GM18867 (cell line): ENCODE data around the gene KCTD5.
"Not testable (repeated sequence)": the region's sequence is repeated elsewhere in the genome, so short reads cannot be mapped to it uniquely, and the experiment has no call there.

ENCODE experiments used
- ATAC-seq: cut with Tn5 transposase; IDR thresholded peaks from one replicate; pipeline ENCODE4 v1.9.1; 2021; ENCODE audit warnings: mild to moderate bottlenecking, moderate library complexity; ENCODE audit not compliant: unreplicated experiment

Gene KCTD5

DNA sequence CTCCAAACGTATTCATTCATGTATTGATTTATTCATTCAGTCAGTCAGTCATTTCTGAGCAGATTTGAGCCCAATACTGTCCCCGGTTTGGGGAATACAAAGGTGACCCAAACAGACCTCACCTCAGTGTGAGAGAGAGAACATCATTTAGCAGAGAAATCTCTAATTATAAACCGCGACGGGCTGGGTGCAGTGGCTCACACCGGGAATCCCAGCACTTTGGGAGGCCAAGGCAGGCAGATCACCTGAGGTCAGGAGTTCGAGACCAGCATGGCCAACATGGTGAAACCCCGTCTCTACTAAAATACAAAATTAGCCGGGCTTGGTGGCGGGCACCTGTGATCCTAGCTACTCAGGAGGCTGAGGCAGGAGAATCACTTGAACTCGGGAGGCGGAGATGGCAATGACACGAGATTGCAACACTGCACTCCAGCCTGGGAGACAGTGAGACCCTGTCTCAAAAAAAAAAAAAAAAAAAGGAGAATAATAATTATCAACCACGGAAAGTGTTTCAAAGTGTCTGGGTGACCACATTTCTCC lies 39.4 kb downstream of the KCTD5 start:
- not testable (repeated sequence) for ATAC-seq

DNA sequence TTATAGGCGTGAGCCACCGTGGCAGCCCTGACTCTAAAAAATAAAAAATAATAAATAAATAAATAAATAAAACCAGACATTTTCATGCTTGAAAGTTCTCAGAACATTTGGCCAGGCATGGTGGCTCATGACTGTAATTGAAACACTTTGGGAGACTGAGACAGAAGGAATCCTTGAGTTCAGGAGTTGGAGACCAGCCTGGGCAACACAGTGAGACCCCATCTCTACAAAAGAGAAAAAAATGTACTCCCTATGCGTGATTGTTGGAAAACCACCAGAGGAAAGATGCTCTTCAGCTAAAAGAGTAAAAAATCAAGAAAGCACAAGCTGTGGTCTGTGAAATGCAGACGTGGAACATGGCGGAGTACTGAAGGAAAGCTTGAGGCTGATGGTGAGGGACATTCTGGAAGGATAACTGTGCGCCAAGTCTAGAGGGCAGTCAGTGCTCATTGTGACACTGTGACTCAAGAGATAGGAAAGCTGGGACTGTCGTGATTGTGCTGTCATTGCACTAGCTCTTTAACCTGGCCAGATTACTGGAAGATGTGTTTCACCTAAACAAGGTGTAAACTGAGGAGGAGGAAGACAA lies 41.9 kb downstream of the KCTD5 start:
- no peak for ATAC-seq

DNA sequence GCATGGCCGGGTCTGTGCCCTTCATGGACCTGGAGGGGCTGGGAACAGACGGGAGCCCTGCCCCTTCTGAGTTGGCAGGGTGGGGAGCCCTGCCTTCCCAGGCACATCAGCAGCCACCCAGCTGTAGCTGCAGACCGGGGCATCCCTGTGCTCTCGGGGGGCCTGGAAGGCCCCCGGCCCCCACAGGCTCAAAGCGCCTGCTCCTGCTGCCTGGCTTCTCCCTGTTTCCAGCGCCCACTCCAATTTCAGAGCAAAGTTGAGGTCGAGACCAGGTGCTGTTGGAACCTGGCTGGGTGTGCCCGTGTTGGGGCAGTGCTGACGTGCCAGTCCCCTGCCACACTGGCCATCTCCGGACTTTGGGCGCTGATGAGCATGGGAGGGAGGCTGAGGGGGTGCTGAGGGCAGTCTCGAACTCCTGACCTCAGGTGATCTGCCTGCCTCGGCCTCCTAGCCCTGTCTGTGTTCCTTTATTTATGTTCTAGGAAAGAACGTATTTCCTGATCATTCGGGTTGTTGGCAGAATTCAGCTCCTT lies 42.6 kb downstream of the KCTD5 start:
- ATAC-seq, result no peak

DNA sequence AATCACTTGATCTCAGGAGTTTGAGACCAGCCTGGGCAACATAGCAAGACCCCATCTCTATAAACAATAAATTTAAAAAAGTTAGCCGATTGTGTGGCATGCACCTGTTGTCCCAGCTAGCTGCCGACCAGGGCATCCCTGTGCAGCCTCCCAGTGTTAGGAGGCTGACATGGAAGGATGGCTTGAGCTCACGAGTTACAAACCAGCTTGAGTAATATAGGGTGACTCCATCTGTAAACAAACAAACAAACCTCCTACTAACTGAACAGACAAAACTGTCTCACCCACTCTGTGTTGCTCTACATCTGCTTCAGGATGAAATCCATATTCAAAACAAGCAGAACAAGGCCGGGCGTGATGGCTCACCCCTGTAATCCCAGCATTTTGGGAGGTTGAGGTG lies 44.6 kb downstream of the KCTD5 start:
- no peak for ATAC-seq

DNA sequence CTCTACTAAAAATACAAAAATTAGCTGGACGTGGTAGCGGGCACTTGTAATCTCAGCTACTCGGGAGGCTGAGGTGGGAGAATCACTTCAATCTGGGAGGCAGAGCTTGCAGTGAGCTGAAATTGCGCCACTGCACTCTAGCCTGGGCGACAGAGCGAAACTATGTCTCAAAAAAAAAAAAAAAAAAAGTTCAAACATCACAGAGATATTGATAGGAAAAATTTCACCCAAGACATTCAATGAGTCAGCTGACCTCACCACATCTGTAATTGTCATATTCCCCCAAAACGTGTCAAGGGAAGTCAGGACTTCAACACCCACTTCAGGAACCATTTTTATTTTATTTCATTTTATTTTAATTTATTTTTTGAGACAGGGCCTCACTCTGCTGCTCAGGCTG lies 45.7 kb downstream of the KCTD5 start:
- no peak for ATAC-seq

DNA sequence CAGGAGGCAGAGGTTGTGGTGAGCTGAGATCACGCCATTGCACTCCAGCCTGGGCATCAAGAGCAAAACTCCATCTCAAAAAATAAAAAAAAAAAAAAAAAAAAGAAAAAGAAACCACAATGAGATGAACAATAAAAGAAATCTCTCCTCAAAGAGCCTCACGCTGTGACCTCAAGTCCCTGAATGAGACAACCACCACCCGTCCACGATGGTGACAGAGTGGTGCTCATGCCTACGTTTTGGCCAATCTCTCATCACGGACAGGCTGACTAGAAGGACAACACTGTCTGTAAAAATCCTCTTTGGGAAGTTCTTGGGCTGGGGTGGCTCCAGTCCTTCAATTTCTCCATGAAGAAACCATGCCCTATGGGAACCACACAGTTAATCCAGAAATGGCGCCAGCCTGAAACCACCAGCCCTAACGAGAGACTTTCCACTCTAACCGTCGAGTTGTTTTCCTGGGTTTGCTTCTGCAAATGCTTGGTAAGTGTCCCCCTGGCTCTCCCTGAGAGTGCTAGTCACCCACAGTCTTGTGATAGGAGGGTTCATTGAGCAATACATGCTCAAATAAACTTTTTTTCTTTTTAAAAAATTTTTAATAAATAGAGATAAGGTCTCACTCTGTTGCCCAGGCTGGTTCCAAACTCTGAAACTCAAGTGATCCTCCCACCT lies 52.7 kb downstream of the KCTD5 start:
- no peak for ATAC-seq

DNA sequence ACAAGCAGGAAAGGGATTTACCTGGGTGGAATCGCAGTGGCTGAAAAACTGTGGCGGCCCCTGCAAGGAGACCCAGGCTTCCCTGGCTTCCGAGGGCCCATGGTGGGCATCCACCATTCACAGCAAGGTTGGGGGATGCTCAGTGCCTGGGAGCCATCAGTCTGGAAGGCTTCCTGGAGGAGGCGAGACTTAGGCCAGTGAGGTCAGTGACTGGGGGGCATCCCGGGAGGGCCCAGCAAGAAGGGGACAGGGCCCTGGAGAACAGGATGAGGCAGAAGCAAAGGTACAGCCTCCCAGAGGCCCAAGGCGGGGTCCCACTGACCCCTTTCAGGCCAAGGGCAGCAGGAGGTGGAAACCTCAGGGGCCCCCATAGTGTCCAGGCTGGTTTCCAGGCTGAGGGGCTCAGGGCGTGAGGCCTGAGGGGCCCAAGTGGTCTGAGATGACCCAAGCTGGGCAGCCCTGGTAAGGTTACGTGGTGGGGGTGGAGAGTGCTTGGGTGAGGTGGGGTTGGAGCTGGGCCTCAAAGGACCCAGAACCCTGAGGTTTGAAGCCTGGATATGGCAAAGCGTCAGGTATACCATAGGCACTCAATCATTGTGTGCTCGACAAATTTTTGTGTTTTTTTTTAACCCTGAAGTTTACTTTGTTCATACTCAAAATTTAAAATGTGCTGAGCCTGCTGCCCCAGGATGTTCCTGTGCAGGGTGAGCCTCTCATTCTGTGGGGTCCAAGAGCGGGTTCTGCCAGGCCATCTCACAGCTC lies 54.3 kb downstream of the KCTD5 start:
- no peak for ATAC-seq

DNA sequence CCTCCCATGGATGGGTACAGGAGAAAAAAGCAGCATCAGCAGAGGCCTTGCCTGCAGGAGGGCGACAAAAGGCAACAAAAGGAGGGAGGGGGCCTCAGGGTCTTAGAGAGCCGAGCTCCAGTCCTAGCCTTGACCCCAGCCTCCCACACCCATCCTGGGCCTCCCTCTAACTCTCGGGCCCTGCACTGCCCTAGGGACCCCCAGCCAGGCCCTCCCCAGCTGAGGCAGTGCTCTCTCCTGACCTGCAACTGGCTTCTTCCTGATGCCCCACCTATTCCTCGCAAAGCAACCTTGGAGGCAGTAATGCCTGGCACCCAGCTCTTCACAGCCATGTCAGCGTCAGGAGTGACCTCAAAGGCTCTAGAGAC lies 54.9 kb downstream of the KCTD5 start:
- ATAC-seq, result no peak

DNA sequence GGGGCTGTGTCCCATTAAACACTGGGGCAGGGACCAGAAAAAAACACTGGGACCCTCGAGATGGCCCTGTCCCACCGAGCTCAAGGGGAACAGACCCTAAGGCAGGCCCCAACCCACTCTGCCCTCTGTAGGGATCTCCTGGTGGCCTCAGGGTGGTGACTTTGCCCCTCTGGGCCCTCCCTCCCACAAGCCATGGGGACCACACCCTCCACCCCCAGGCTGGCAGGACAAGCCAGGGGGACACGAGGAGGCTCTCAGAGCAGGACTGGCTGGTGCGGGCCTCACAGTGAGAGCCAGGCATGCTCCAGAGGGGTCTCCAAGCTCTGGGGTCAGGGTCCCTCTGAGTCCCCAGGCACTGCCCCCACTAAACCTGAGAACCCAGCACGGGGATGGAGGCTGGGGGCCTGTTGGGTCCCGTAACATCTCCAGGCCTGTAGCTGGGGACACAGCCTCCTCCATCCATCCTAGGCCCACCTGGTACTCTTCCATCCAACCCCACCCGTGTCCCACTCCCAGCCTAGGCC lies 55.6 kb downstream of the KCTD5 start:
- no peak for ATAC-seq

DNA sequence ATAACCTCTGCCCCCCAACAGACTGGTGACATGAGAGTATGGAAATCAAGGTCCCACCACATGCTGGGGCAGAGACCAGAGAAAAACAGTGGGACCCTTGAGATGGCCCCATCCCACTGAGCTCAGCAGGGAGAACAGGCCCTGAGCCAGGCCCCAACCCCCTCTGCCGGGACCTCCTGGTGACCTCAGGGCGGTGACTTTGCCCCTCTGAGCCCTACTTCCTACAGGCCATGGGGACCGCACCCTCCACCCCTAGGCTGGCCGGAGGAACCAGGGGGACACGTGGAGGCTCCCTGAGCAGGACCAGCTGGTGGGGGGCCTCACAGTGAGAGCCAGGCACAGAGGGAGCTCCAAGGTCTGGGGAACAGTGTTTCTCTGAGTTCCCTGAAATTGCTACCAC lies 56.3 kb downstream of the KCTD5 start:
- no peak for ATAC-seq

DNA sequence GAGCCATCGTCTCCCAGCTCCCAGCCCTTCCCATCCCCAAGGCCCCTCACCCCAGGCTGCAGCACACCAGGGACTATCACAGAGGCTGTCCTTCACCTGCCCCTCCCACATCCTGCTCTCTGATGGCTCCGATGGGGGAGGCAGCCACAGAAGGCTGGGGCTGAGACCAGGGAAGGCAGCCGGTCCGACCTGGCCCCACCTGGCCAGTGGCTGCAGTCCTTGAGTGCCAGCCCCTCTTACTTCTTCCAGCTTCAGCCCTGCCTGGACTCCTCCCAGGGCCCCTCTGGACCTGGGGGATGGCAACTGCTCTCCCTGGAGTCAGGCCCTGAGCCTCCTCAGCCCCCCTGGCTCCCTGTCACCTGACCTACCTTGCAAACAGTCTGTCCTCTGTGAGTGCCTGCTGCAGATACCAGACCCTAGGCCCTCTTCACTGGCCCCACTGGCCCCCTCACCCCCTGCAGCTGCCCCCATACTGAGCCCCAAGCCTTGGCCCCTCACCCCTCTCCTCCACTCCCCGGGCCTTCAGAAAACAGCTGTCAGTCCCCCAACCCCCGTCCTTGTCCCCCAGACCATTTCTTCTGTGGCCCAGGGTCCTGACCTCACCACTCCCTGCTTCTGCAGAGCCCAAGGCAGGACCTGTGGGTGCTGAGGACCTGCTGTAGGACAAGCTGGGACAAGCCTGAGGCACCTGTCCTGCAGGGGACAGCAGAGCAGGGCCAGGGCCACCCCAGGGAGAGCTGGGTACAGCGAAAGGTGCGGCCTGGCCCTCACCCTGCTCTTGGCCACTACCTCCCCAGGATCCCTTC lies 57.5 kb downstream of the KCTD5 start:
- ATAC-seq, result no peak

DNA sequence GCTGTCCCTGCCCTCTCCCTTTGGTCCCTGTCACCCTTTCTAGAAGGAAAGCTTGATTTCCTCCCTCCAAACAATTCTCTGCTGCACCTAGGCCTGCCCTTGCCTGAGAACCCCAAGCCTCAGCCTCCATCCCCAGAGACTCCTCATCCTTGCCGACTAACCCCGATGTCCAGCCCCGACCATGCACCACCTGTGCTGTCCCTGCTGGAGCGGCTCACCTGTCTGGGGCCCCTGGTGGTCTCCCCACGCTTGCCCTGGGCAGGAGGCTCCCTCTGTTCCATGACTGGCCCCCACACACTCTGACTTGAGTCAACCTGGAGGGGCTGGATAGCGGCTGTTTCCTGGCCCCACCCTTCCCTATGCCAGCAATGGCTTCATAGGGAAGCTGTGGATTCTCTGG lies 58.2 kb downstream of the KCTD5 start:
- ATAC-seq, result no peak

DNA sequence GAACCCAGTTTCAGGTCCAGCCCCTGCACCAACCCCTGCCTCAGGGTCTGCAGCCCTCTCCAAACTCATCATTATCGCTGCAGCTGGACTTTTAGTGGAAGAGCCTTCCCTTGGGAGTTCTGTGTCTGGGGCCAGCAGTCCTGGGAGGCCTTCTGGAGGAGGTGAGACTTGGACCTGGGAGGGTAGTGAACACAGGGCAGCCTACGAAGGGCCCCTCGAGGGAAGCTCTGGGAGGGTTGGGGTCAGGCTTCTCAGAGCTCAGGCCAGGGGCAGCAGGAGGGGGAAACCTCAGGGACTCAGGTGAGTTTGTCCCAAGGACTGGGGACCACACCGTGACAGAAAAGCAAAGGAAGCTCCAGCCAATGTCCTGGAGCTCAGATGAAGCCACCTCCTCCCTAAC lies 58.8 kb downstream of the KCTD5 start:
- ATAC-seq, result no peak

DNA sequence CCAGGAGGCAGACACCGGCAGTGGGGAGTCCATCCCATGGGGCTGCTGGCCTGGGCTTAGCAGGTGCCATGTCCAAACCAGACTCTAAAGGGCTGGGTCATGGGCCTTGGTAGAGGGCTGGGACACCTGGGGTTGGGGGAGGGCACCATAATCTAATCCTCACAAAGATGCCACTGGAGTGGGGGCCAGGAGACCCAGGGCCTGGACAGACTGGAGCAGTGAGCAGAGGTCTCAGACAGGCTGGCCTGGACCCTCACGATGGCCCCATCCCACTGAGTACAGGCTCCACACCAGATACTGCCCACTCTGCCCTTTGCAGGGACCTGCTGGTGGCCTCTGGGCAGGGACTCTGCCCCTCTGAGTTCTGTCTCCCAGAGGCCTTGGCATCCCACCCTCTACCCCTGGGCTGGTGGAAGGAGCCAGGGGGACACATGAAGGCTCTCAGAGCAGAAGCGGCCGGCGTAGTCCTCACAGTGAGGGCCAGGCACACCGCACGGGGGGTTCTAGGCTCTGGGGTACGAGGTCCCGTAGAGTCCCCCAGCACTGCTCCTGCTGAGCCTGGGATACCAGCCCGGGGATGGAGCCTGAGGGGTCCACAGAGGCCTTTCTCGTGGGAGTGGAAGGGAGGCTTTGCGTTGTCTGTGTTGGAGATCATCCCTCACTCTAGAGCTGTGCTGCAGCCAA lies 60.1 kb downstream of the KCTD5 start:
- no peak for ATAC-seq

DNA sequence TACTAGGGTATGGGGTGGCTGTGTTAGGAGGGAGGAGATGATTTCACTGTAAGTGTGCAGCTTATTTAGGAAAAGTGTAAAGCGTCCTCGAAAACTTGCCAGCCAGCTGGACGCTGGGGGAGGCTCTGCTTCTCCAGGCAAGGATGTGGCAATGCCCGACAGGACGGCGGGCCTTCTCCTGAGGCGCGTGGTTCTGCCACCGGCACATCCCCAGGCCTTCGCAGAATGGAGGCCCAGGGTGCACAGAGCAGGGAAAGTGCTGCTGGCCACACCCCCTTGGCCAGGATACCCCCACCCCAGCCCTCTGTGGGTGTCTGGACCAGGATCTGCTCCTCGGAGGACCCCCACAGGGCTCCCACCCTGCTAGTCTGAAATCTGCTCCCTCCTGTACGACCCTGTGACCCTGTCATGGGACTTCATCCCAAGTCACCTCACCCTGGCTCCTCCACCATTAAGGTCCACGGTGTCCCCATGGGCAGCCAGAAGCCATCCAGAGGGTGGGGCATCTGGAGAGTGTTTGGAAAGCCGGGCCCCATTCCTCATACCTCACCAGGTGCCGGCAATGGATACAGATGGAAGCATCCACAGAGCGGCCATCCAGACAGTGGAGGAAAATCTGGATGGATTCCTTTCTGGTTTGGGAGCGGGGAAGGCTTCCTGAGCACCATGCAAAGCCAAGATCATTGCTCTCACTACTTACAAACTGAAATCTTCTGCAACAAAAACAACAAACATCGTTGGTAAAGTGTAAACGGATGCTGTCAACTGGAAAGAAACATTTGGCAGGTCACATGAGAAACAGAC lies 60.9 kb downstream of the KCTD5 start:
- ATAC-seq, result no peak

DNA sequence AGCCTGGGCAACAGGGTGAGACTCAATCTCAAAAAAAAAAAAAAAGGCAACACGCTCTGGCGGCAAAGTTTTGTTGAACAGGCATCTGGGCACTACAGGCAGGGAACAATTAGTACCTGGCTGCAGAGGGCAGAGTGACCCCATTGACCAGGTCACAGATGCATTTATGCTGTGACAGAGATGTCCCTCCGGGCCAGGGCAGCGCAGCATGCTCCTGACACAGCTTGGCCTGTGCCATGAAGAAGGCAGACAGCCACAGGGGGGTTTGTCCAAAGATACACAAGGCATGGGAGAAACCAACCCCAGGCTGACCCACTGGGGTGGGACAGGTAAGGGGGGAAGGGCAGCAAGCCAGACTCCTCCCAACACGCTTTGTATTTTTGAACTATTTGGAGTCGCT lies 62.4 kb downstream of the KCTD5 start:
- no peak for ATAC-seq

DNA sequence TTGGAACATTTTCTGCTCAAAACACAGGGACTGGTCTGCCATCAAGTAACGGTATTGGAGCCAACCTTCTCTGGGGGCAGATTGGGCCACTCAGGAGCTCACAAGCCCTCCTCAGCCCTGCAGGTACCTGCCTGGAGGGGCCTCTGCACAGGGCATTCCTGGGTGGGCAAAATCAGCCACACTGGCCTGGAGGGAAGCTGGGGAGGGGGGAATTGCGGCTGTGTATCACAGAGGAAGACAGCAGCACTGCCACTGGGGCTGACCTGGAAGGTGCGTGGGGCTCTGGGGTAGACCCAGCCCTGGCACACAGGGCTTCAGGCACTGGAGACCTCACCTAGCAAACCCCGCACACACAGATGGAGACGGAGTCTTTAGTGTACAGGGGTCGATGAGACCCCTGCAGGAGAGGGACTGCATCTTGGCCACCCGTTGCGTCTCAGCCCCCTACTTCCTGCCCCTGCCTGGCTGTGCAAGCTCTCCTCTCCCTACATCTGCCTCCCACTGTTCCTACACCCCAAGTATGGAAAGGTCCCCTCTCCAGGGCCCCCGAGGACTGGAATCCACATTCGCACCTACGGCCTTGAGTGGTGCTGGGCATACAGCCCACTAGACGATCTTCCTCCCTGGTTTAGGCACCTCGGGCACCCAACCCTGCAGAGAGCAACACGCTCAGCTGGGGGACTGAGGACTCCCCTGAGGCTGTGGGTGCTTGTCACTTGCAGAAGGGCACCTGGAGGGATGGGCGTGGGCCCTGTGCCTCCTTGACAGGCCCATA lies 63.0 kb downstream of the KCTD5 start:
- ATAC-seq, result no peak

DNA sequence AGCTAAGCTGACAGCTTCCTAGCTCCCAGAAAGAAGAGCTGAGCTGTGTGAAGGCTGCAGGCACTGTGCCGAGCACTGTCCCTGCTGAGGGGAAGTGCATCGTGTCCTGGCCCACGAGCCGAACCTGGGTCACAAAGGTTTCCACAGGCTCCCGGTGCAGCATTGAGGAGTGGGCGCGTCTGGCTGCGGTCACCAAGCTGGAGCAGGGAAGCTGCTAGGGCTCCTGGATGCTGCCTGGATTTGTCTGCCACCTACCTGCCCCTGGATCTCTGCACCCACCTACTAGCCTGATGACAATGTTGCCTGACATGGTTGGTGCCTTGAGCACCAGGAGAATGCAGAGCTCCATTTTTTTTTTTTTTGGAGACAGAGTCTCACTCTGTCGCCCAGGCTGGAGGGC lies 63.6 kb downstream of the KCTD5 start:
- no peak for ATAC-seq
